Keratinocyte (primary cell): ENCODE measurements around the gene TACR2. TPM values are rescaled to one million over a fixed set of nuclear protein-coding genes. Genes with fewer than 3 reads are reported as not detected.

Experiments used
- DNase-seq: peaks from one replicate; pipeline ENCODE4 v3.0.0-alpha.2; 2011; ENCODE audit warnings: low read depth, missing footprints, low spot score
- FAIRE-seq: peaks from 2 replicates; lab custom pipeline; 2011; peaks lifted over from hg19 to GRCh38; lab: Jason Lieb, UNC
- H2AFZ ChIP-seq: 2 replicates; pipeline ENCODE4 v1.6.0; 2012; ENCODE audit warnings: low read length, control low read depth, inconsistent platforms; ENCODE audit not compliant: control insufficient read depth
- H3K27ac ChIP-seq: 2 replicates; pipeline ENCODE4 v1.5.1; 2011; ENCODE audit warnings: low read length; ENCODE audit not compliant: control insufficient read depth, insufficient read depth
- H3K27me3 ChIP-seq: 3 replicates; pipeline ENCODE4 v1.6.0; 2011; ENCODE audit warnings: low read length; ENCODE audit not compliant: control insufficient read depth, insufficient read depth; ENCODE audit errors: extremely low read depth
- H3K36me3 ChIP-seq, 2 experiments: 2 replicates in 1 of 2; 3 replicates in 1 of 2; pipeline ENCODE4 v1.5.1; 2011; ENCODE audit warnings: low read length in 2 of 2, mild to moderate bottlenecking in 1 of 2; ENCODE audit not compliant: control insufficient read depth in 2 of 2, insufficient read depth in 2 of 2; ENCODE audit errors: extremely low read depth in 1 of 2
- H3K4me1 ChIP-seq: 3 replicates; pipeline ENCODE4 v1.5.1; 2011; ENCODE audit warnings: low read length; ENCODE audit not compliant: control insufficient read depth, insufficient read depth; ENCODE audit errors: extremely low read depth
- H3K4me2 ChIP-seq: 3 replicates; pipeline ENCODE4 v1.6.0; 2011; ENCODE audit warnings: low read depth, low read length; ENCODE audit not compliant: control insufficient read depth, insufficient read depth; ENCODE audit errors: extremely low read depth
- H3K4me3 ChIP-seq, 3 experiments: fragments of 200-600 bp in 1 of 3; sonication (generic) in 1 of 3; 2 replicates in 2 of 3; 3 replicates in 1 of 3; pipeline ENCODE4 v1.5.1; 2011 to 2016; ENCODE audit warnings: low read length in 3 of 3, mild to moderate bottlenecking in 3 of 3, control low read depth in 2 of 3, inconsistent platforms in 1 of 3, low read depth in 1 of 3, mixed read lengths in 1 of 3, mixed run types in 1 of 3, moderate library complexity in 1 of 3; ENCODE audit not compliant: control insufficient read depth in 2 of 3, insufficient read depth in 2 of 3; ENCODE audit errors: extremely low read depth in 1 of 3
- H3K79me2 ChIP-seq: 2 replicates; pipeline ENCODE4 v1.6.0; 2012; ENCODE audit warnings: low read length; ENCODE audit not compliant: control insufficient read depth, insufficient read depth
- H3K9ac ChIP-seq: 3 replicates; pipeline ENCODE4 v1.6.0; 2011; ENCODE audit warnings: low read length; ENCODE audit not compliant: control insufficient read depth, insufficient read depth; ENCODE audit errors: extremely low read depth
- H3K9me1 ChIP-seq: 3 replicates; pipeline ENCODE4 v1.6.0; 2011; ENCODE audit warnings: low read length; ENCODE audit not compliant: control insufficient read depth, insufficient read depth; ENCODE audit errors: extremely low read depth
- H3K9me3 ChIP-seq: 2 replicates; pipeline ENCODE4 v1.5.1; 2012; ENCODE audit warnings: low read depth, low read length; ENCODE audit not compliant: control insufficient read depth
- H4K20me1 ChIP-seq: 3 replicates; pipeline ENCODE4 v1.6.0; 2011; ENCODE audit warnings: low read length; ENCODE audit not compliant: control insufficient read depth, insufficient read depth; ENCODE audit errors: extremely low read depth
- EZH2 ChIP-seq: IDR thresholded peaks from one replicate; pipeline ENCODE4 v1.6.1; 2012; ENCODE audit warnings: inconsistent platforms, mild to moderate bottlenecking, low read length, moderate library complexity
- dilution Hi-C: fragments of 300-500 bp; cut with MboI; formaldehyde crosslinking; loops from one replicate; pipeline ENCODE4 v1.7.0; 2020; ENCODE audit warnings: low sequenced_read_pairs; ENCODE audit not compliant: extremely low pct_ligation_motif_present
- polyA plus RNA-seq, 5 experiments: library from polyadenylated mRNA; depleted of rRNA in 3 of 5; stranded (reverse) in 3 of 5; stranded (forward) in 1 of 5; unstranded in 1 of 5; fragments of >200 nt; gene quantifications; 1 replicate in 1 of 5; 2 replicates in 3 of 5; 3 replicates in 1 of 5; pipeline versions ENCODE4 v1.2.1 to v1.2.3, GENCODE V29; 2011 to 2012; ENCODE audit warnings: missing spikeins in 2 of 5, low read depth in 1 of 5, low replicate concordance in 1 of 5
- TF ChIP-seq, protein P1 (sequence below), 3 experiments: IDR thresholded peaks in 1 of 3; conservative IDR thresholded peaks in 1 of 3; optimal IDR thresholded peaks in 1 of 3; 2 replicates in 2 of 3; 3 replicates in 1 of 3; pipeline versions ENCODE3 to v1.5.1; 2011; ENCODE audit warnings: low read length in 3 of 3, mild to moderate bottlenecking in 3 of 3, moderate library complexity in 2 of 3, control low read depth in 1 of 3, inconsistent platforms in 1 of 3; ENCODE audit not compliant: insufficient read depth in 2 of 3; ENCODE audit errors: extremely low read depth in 1 of 3

The TACR2 gene
- polyA plus RNA-seq, 1 donor (not counting 4 experiments of a cell fraction or from before 2014, with no cell fraction given), result 0.07 TPM

DNA sequence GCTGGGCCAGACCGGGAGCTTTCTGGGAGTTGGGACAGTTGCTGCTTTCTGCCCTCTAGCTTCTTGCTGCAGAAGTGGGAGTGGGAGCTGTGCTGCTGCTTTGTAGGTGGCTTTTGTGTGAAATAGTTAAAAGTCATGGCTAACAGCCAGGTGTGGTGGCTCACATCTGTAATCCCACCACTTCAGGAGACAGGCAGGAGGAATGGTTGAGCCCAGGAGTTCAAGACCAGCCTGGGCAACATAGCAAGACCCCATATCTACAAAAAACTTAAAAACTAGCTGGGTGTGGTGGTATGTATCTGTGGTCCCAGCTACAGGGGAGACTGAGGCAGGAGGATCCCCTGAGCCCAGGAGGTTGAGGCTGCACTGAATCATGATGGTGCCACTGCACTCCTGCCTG lies 13.7 kb downstream of the TACR2 start:
- FAIRE-seq, result no peak
- no peak overlapping the region for H3K27ac ChIP-seq

DNA sequence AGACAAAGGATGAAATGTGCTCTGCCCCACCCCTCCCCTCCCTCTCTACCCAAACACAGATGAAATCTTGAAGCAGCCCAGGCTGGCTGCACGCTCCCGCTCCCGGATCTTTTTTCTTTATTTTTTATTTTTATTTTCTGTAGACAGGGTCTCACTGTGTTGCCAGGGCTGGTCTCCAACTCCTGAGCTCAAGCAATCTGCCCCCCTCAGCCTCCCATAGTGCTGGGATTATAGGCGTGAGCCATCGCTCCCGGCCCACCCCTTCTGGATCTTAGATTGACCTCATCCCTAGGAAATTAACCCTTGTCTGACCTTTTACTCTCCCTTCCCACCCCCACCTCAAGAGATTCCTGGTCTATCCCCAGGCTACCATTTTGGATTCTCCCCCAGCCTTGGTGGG lies 14.3 kb downstream of the TACR2 start:
- H3K9me3 ChIP-seq, result no peaks in the 10 kb centered on the region
- no peaks in the 10 kb centered on the region for H3K27me3 ChIP-seq
- peaks cover 3% of the 10 kb centered on the region for H4K20me1 ChIP-seq
- dilution Hi-C loops, result no loop called here
- no peak overlapping the region for H3K4me2 ChIP-seq
- H3K27ac ChIP-seq, result no peak overlapping the region
- DNase-seq, result no peak
- H2AFZ ChIP-seq, result no peak overlapping the region
- H3K4me3 ChIP-seq, result no peak overlapping the region
- FAIRE-seq, result no peak
- no peak overlapping the region for H3K9ac ChIP-seq
- TF ChIP-seq, protein P1, sequence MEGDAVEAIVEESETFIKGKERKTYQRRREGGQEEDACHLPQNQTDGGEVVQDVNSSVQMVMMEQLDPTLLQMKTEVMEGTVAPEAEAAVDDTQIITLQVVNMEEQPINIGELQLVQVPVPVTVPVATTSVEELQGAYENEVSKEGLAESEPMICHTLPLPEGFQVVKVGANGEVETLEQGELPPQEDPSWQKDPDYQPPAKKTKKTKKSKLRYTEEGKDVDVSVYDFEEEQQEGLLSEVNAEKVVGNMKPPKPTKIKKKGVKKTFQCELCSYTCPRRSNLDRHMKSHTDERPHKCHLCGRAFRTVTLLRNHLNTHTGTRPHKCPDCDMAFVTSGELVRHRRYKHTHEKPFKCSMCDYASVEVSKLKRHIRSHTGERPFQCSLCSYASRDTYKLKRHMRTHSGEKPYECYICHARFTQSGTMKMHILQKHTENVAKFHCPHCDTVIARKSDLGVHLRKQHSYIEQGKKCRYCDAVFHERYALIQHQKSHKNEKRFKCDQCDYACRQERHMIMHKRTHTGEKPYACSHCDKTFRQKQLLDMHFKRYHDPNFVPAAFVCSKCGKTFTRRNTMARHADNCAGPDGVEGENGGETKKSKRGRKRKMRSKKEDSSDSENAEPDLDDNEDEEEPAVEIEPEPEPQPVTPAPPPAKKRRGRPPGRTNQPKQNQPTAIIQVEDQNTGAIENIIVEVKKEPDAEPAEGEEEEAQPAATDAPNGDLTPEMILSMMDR (optimal IDR thresholded peaks at IDR 0.05 in 1 of 3, IDR thresholded peaks at IDR 0.05 in 1 of 3, conservative IDR thresholded peaks at IDR 0.05 in 1 of 3; ENCODE audit: extremely low read depth in 1 of 3, insufficient read depth in 2 of 3, low read length in 3 of 3), result no peak
- TF ChIP-seq EZH2, result no peak
- peaks cover 4% of the 10 kb centered on the region for H3K9me1 ChIP-seq
- H3K36me3 ChIP-seq, result peaks cover 18 to 23% of the 10 kb centered on the region in 2 experiments
- H3K4me1 ChIP-seq, result peaks cover 17% of the 10 kb centered on the region
- H3K79me2 ChIP-seq, result no peaks in the 10 kb centered on the region

More for the DNA sequence above, 13.7 kb downstream of the TACR2 start:
- peaks cover 18 to 23% of the 10 kb centered on the region in 2 experiments for H3K36me3 ChIP-seq
- H3K9me1 ChIP-seq, result peaks cover 4% of the 10 kb centered on the region
- DNase-seq, result no peak
- H3K27me3 ChIP-seq, result no peaks in the 10 kb centered on the region
- H2AFZ ChIP-seq, result no peak overlapping the region
- H3K79me2 ChIP-seq, result no peaks in the 10 kb centered on the region
- dilution Hi-C loops, result no loop called here
- H4K20me1 ChIP-seq, result peaks cover 3% of the 10 kb centered on the region
- no peak overlapping the region for H3K4me2 ChIP-seq
- H3K4me3 ChIP-seq, result no peak overlapping the region
- peaks cover 20% of the 10 kb centered on the region for H3K4me1 ChIP-seq
- TF ChIP-seq, protein P1 (optimal IDR thresholded peaks at IDR 0.05 in 1 of 3, IDR thresholded peaks at IDR 0.05 in 1 of 3, conservative IDR thresholded peaks at IDR 0.05 in 1 of 3; ENCODE audit: extremely low read depth in 1 of 3, insufficient read depth in 2 of 3, low read length in 3 of 3), result peak in 2 of 3 experiments; percentile 10 to 13
- no peak for TF ChIP-seq EZH2
- no peak overlapping the region for H3K9ac ChIP-seq
- no peaks in the 10 kb centered on the region for H3K9me3 ChIP-seq
